H9 (cell line): ENCODE measurements around the gene PRKACG. TPM values are rescaled to one million over a fixed set of nuclear protein-coding genes. Genes with fewer than 3 reads are reported as not detected.

Experiments
- DNase-seq: peaks from one replicate; pipeline ENCODE4 v3.0.0-alpha.2; 2017
- H2AFZ ChIP-seq: one replicate; pipeline ENCODE4 v1.6.1; 2013; ENCODE audit warnings: mild to moderate bottlenecking, low read length, control low read depth, moderate library complexity
- H2AK5ac ChIP-seq: 2 replicates; pipeline ENCODE4 v1.6.1; 2013; ENCODE audit warnings: low read length, control low read depth, mixed read lengths; ENCODE audit not compliant: insufficient read length
- H2BK120ac ChIP-seq: one replicate; pipeline ENCODE4 v1.6.1; 2013; ENCODE audit warnings: low read depth, mild to moderate bottlenecking, low read length, control low read depth, inconsistent platforms; ENCODE audit not compliant: poor library complexity, severe bottlenecking
- H2BK12ac ChIP-seq: 2 replicates; pipeline ENCODE4 v1.6.1; 2013; ENCODE audit warnings: low read length, control low read depth, mixed read lengths, low read depth; ENCODE audit not compliant: insufficient read length
- H2BK15ac ChIP-seq: 2 replicates; pipeline ENCODE4 v1.6.1; 2013; ENCODE audit warnings: low read depth, low read length, control low read depth
- H2BK20ac ChIP-seq: one replicate; pipeline ENCODE4 v1.6.1; 2013; ENCODE audit warnings: low read depth, mild to moderate bottlenecking, low read length, control low read depth, inconsistent platforms; ENCODE audit not compliant: poor library complexity, severe bottlenecking
- H2BK5ac ChIP-seq: 2 replicates; pipeline ENCODE4 v1.6.1; 2013; ENCODE audit warnings: low read length, control low read depth, mixed read lengths; ENCODE audit not compliant: insufficient read length
- H3K14ac ChIP-seq: 2 replicates; pipeline ENCODE4 v1.6.1; 2013; ENCODE audit warnings: low read length, control low read depth; ENCODE audit not compliant: insufficient read depth
- H3K18ac ChIP-seq: 2 replicates; pipeline ENCODE4 v1.6.1; 2013; ENCODE audit warnings: low read depth, mild to moderate bottlenecking, mixed read lengths, low read length, control low read depth; ENCODE audit not compliant: insufficient read length
- H3K23ac ChIP-seq: 2 replicates; pipeline ENCODE4 v1.6.1; 2013; ENCODE audit warnings: low read length, control low read depth, mixed read lengths, low read depth; ENCODE audit not compliant: insufficient read length
- H3K23me2 ChIP-seq: 2 replicates; pipeline ENCODE4 v1.6.1; 2013; ENCODE audit warnings: low read depth, mild to moderate bottlenecking, mixed read lengths, low read length, control low read depth; ENCODE audit not compliant: insufficient read length, poor library complexity, severe bottlenecking
- H3K27ac ChIP-seq: 2 replicates; pipeline ENCODE4 v1.5.1; 2013; ENCODE audit warnings: low read length, control low read depth, mixed read lengths, low read depth; ENCODE audit not compliant: insufficient read length
- H3K27me3 ChIP-seq: 2 replicates; pipeline ENCODE4 v1.6.1; 2013; ENCODE audit warnings: low read length, control low read depth, inconsistent platforms; ENCODE audit not compliant: insufficient read depth
- H3K4ac ChIP-seq: 2 replicates; pipeline ENCODE4 v1.6.1; 2013; ENCODE audit warnings: low read depth, mild to moderate bottlenecking, control low read depth, inconsistent platforms, low read length, moderate library complexity
- H3K4me1 ChIP-seq: 2 replicates; pipeline ENCODE4 v1.6.1; 2013; ENCODE audit warnings: low read length, control low read depth, inconsistent platforms; ENCODE audit not compliant: insufficient read depth
- H3K4me2 ChIP-seq: 2 replicates; pipeline ENCODE4 v1.6.1; 2013; ENCODE audit warnings: low read length, control low read depth, mixed read lengths; ENCODE audit not compliant: insufficient read length, insufficient read depth
- H3K56ac ChIP-seq: 2 replicates; pipeline ENCODE4 v1.6.1; 2013; ENCODE audit warnings: low read depth, mild to moderate bottlenecking, mixed read lengths, low read length, control low read depth; ENCODE audit not compliant: insufficient read length
- H3K79me1 ChIP-seq: 2 replicates; pipeline ENCODE4 v1.6.1; 2013; ENCODE audit warnings: low read depth, mild to moderate bottlenecking, moderate library complexity, low read length, control low read depth, inconsistent platforms; ENCODE audit not compliant: insufficient read depth, poor library complexity, severe bottlenecking
- H3K79me2 ChIP-seq: 2 replicates; pipeline ENCODE4 v1.6.1; 2013; ENCODE audit warnings: low read length, control low read depth, inconsistent platforms; ENCODE audit not compliant: insufficient read depth
- H3K9ac ChIP-seq: 2 replicates; pipeline ENCODE4 v1.6.1; 2013; ENCODE audit warnings: low read length, control low read depth, mixed read lengths; ENCODE audit not compliant: insufficient read length; ENCODE audit errors: extremely low read depth
- H3K9me3 ChIP-seq: one replicate; pipeline ENCODE4 v1.6.1; 2013; ENCODE audit warnings: low read depth, low read length, inconsistent platforms; ENCODE audit not compliant: control insufficient read depth
- H3T11ph ChIP-seq: one replicate; pipeline ENCODE4 v1.6.1; 2013; ENCODE audit warnings: mild to moderate bottlenecking, low read length, control low read depth, inconsistent platforms
- H4K20me1 ChIP-seq: one replicate; pipeline ENCODE4 v1.6.1; 2013; ENCODE audit not compliant: control insufficient read depth, insufficient read length, insufficient read depth
- H4K5ac ChIP-seq: 2 replicates; pipeline ENCODE4 v1.6.1; 2013; ENCODE audit warnings: low read depth, mild to moderate bottlenecking, mixed read lengths, low read length, control low read depth; ENCODE audit not compliant: insufficient read length
- H4K8ac ChIP-seq: replicated peaks from 2 replicates; pipeline ENCODE4 v1.6.1; 2013; ENCODE audit warnings: low read length, control low read depth, mixed read lengths, low read depth; ENCODE audit not compliant: insufficient read length
- H4K91ac ChIP-seq: 2 replicates; pipeline ENCODE4 v1.6.1; 2013; ENCODE audit warnings: low read depth, mild to moderate bottlenecking, moderate library complexity, mixed read lengths, low read length, control low read depth; ENCODE audit not compliant: insufficient read length
- H3K27ac Mint-ChIP-seq, 3 experiments: 2 replicates in 2 of 3; 3 replicates in 1 of 3; pipeline ENCODE4 v1.8.0; 2020 to 2021; ENCODE audit warnings: mixed read lengths in 3 of 3, mild to moderate bottlenecking in 1 of 3, moderate library complexity in 1 of 3
- H3K27me3 Mint-ChIP-seq: 2 replicates; pipeline ENCODE4 v1.8.0; 2021; ENCODE audit warnings: low read depth, mild to moderate bottlenecking, moderate library complexity, mixed read lengths
- H3K36me3 Mint-ChIP-seq, 3 experiments: 2 replicates in 2 of 3; 3 replicates in 1 of 3; pipeline ENCODE4 v1.8.0; 2020 to 2021; ENCODE audit warnings: low read depth in 3 of 3, mixed read lengths in 3 of 3; ENCODE audit not compliant: insufficient read depth in 1 of 3
- H3K4me1 Mint-ChIP-seq, 2 experiments: 2 replicates each; pipeline ENCODE4 v1.8.0; 2020; ENCODE audit warnings: mixed read lengths in 2 of 2
- H3K4me3 Mint-ChIP-seq, 2 experiments: 2 replicates in 1 of 2; 3 replicates in 1 of 2; pipeline ENCODE4 v1.8.0; 2020 to 2021; ENCODE audit warnings: mild to moderate bottlenecking in 2 of 2, mixed read lengths in 2 of 2, moderate library complexity in 1 of 2
- H3K9me3 Mint-ChIP-seq, 2 experiments: 2 replicates in 1 of 2; 3 replicates in 1 of 2; pipeline ENCODE4 v1.8.0; 2020; ENCODE audit warnings: mild to moderate bottlenecking in 2 of 2, mixed read lengths in 2 of 2, moderate library complexity in 1 of 2
- CTCF ChIP-seq: fragments of 200-600 bp; sonication (generic); conservative IDR thresholded peaks from 3 replicates; pipeline ENCODE4 v1.8.0; 2021; ENCODE audit warnings: antibody characterized with exemption, mild to moderate bottlenecking
- WGBS: extraction: QIAGEN DNeasy Blood & Tissue Kit; methylation state at CpG from one replicate; pipeline ENCODE4 v1.1.7; 2013; ENCODE audit warnings: missing lambda C conversion rate, low lambda C conversion rate, mixed read lengths; ENCODE audit not compliant: insufficient read length; ENCODE audit errors: extremely low coverage; 5-methylcytosine and 5-hydroxymethylcytosine counted together
- total RNA-seq: library from RNA; stranded (reverse); gene quantifications from 2 replicates; pipeline ENCODE4 v1.2.1, GENCODE V29; 2021

The PRKACG gene
- total RNA-seq, 1 experiment from 2014 or later: not detected

- H2BK12ac ChIP-seq: no peak overlapping the region
- H4K5ac ChIP-seq: no peak overlapping the region
- no peak overlapping the region for H4K91ac ChIP-seq
- no peak overlapping the region for H4K8ac ChIP-seq
- no peak overlapping the region for H2AK5ac ChIP-seq
- H2AFZ ChIP-seq: no peak overlapping the region
- H3K4me1 ChIP-seq: peaks cover 2% of the 10 kb centered on the region; the same call in 1 of the 2 replicates
- no peak overlapping the region for H2BK15ac ChIP-seq
- H3K4me2 ChIP-seq: no peak overlapping the region
- TF ChIP-seq CTCF: no peak
- no CpG with 5 or more reads among the region's 5 CpGs for WGBS
- H4K20me1 ChIP-seq: no peaks in the 10 kb centered on the region
- no peaks in the 10 kb centered on the region for H3K79me1 ChIP-seq
- H3K36me3 Mint-ChIP-seq: peaks cover 12 to 15% (median 12%) of the 10 kb centered on the region in 3 experiments
- H3T11ph ChIP-seq: no peak overlapping the region
- no peak overlapping the region for H2BK120ac ChIP-seq
- no peaks in the 10 kb centered on the region for H3K27me3 ChIP-seq
- no peak overlapping the region for H2BK5ac ChIP-seq
- no peak overlapping the region for H3K27ac Mint-ChIP-seq
- no peak overlapping the region for H3K4ac ChIP-seq
- no peaks in the 10 kb centered on the region for H3K79me2 ChIP-seq
- H2BK20ac ChIP-seq: no peak overlapping the region
- H3K18ac ChIP-seq: no peak overlapping the region
- H3K23ac ChIP-seq: no peak overlapping the region
- H3K23me2 ChIP-seq: no peaks in the 10 kb centered on the region
- no peak for DNase-seq
- H3K27me3 Mint-ChIP-seq: no peaks in the 10 kb centered on the region; the same call in 1 of the 2 replicates
- no peaks in the 10 kb centered on the region for H3K9me3 ChIP-seq
- H3K14ac ChIP-seq: no peak overlapping the region
- H3K9ac ChIP-seq: no peak overlapping the region
- no peak overlapping the region for H3K27ac ChIP-seq
- H3K9me3 Mint-ChIP-seq: peaks cover 8 to 15% of the 10 kb centered on the region in 2 experiments
- peaks cover 1 to 3% of the 10 kb centered on the region in 2 experiments for H3K4me1 Mint-ChIP-seq
- H3K56ac ChIP-seq: no peak overlapping the region
- H3K4me3 Mint-ChIP-seq: no peak overlapping the region
Observed at GRCh38 chr9:68974431-68974830, 39.5 kb downstream of the PRKACG start.
